Osteocyte (in vitro differentiated cells): Measurements from ENCODE around the gene NLRC5. TPM values are rescaled to one million over a fixed set of nuclear protein-coding genes. Genes with fewer than 3 reads are reported as not detected.
A peak's percentile ranks its signal among the peaks of the same experiment; 100 is the strongest.

Experiments
- DNase-seq: peaks from one replicate; pipeline ENCODE4 v3.0.0; 2021; ENCODE audit warnings: mixed read lengths; ENCODE audit not compliant: unreplicated experiment; ENCODE audit errors: extremely low spot score
- H3K27ac Mint-ChIP-seq: one replicate; pipeline ENCODE4 v1.8.0; 2021; ENCODE audit warnings: mild to moderate bottlenecking, mixed read lengths; ENCODE audit not compliant: unreplicated experiment
- H3K27me3 Mint-ChIP-seq: one replicate; pipeline ENCODE4 v1.8.0; 2021; ENCODE audit warnings: mixed read lengths; ENCODE audit not compliant: unreplicated experiment
- H3K36me3 Mint-ChIP-seq: one replicate; pipeline ENCODE4 v1.8.0; 2021; ENCODE audit warnings: mixed read lengths; ENCODE audit not compliant: unreplicated experiment
- H3K4me1 Mint-ChIP-seq: one replicate; pipeline ENCODE4 v1.8.0; 2021; ENCODE audit warnings: mixed read lengths; ENCODE audit not compliant: unreplicated experiment
- H3K4me3 Mint-ChIP-seq: one replicate; pipeline ENCODE4 v1.8.0; 2021; ENCODE audit warnings: mild to moderate bottlenecking, moderate library complexity, mixed read lengths; ENCODE audit not compliant: unreplicated experiment
- H3K9me3 Mint-ChIP-seq: one replicate; pipeline ENCODE4 v1.8.0; 2021; ENCODE audit warnings: mixed read lengths; ENCODE audit not compliant: unreplicated experiment
- CTCF ChIP-seq: fragments of 200-600 bp; sonication (generic); IDR thresholded peaks from 2 replicates; pipeline ENCODE4 v1.5.0; 2021; ENCODE audit warnings: antibody characterized with exemption, mild to moderate bottlenecking, moderate library complexity
- total RNA-seq: library from RNA; stranded (reverse); gene quantifications from 2 replicates; pipeline ENCODE4 v1.2.1, GENCODE V29; 2021

The NLRC5 gene
- total RNA-seq, 1 donor from 2014 or later, result 24.7 TPM

GRCh38 chr16:56961851-56962281 is 27.5 kb upstream of the NLRC5 start, which contains the start of gene CETP:
CETP (plus strand) TSS chr16:56961950; CDS start chr16:56961980, 30 bp downstream.
- H3K27ac Mint-ChIP-seq, result peak within 1 kb of the TSS; percentile 23

DNA sequence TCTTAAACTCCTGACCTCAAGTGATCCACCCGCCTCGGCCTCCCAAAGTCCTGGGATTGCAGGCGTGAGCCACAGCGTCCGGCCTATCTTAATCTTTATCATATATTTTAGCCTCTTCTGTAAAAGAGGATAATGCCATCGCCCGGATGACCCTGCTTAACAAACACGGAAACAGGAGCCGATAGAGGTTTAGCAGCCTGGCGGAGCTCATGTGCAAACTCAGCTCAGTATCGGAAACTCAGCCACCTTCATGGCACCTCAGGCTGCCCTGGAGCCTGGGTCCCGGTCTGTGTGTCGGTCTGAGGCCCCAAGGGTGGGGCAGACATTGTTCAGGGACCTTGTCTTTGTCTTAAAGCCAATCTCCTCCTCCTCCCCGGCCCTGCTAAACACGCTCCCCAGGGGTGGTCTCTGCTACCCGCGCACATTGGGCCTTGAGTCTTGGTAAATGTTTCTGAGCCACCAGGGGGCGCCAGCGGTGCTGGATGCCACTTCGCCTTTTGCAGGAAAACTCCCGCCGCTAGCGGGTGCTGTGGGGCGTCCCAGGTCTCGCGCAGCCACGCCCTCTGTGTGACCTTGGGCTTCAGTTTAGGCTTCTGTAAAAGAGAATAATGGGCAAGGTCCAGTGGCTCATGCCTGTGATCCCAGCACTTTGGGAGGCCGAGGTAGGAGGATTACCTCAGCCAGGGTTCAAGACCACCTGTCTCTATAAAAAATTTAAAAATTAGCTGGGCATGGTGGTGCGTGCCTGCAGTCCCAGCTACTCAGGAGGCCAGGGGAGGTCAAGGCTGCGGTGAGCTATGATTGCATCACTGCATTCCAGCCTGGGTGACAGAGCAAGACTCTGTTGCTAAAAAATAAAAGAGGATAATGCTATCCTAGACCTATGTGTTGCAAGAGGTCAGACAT is 24.9 kb upstream of the NLRC5 start:
- DNase-seq, result no peak
- H3K9me3 Mint-ChIP-seq, result no peaks in the 10 kb centered on the region
- peaks cover 2% of the 10 kb centered on the region for H3K27me3 Mint-ChIP-seq
- H3K27ac Mint-ChIP-seq, result no peak overlapping the region
- peak; percentile 71 for TF ChIP-seq CTCF
- peaks cover 11% of the 10 kb centered on the region for H3K4me1 Mint-ChIP-seq
- H3K36me3 Mint-ChIP-seq, result no peaks in the 10 kb centered on the region
- no peak overlapping the region for H3K4me3 Mint-ChIP-seq

More at GRCh38 chr16:56961851-56962281, 27.5 kb upstream of the NLRC5 start, which contains the start of gene CETP:
- Mint-ChIP-seq H3K27me3 (peaks cover 6% of the 10 kb centered on the region), H3K9me3 (no peaks in the 10 kb centered on the region), H3K4me3 (no peak within 1 kb of the TSS), H3K36me3 (no peaks in the 10 kb centered on the region), H3K4me1 (peaks cover 11% of the 10 kb centered on the region)
- TF ChIP-seq CTCF, result no peak
- DNase-seq, result no peak

GRCh38 chr16:56965149-56966092 is 23.9 kb upstream of the NLRC5 start:
- no peak overlapping the region for H3K27ac Mint-ChIP-seq
- H3K4me1 Mint-ChIP-seq, result peaks cover 9% of the 10 kb centered on the region
- no peak for TF ChIP-seq CTCF
- no peaks in the 10 kb centered on the region for H3K27me3 Mint-ChIP-seq
- H3K36me3 Mint-ChIP-seq, result no peaks in the 10 kb centered on the region
- H3K4me3 Mint-ChIP-seq, result no peak overlapping the region
- no peak for DNase-seq
- no peaks in the 10 kb centered on the region for H3K9me3 Mint-ChIP-seq

DNA sequence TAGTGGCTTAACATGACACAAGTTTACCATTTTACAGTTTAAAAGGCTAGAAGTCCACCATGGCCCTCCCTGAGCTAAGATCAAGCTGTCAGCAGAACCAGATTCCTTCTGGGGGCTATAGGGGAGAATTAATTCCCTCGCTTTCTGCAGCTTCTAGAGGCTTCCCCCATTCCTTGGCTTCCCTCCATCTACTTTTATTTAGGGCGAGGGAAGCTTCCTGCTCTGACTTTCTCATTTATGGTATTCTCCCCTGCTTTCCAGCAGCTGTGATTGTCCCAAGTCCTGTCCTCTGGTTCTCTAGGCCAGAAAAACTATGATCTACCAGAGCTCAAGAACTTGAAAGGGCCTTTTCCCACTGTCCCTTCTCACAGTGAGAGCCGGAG is 23.3 kb upstream of the NLRC5 start:
- no peak for DNase-seq
- TF ChIP-seq CTCF, result no peak
- no peak overlapping the region for H3K4me3 Mint-ChIP-seq
- H3K36me3 Mint-ChIP-seq, result no peaks in the 10 kb centered on the region
- peaks cover 3% of the 10 kb centered on the region for H3K27me3 Mint-ChIP-seq
- H3K9me3 Mint-ChIP-seq, result no peaks in the 10 kb centered on the region
- H3K4me1 Mint-ChIP-seq, result peaks cover 6% of the 10 kb centered on the region
- no peak overlapping the region for H3K27ac Mint-ChIP-seq
